Measurements from ENCODE around the gene PPARD.

PPARD gene

GRCh38 chr6:35443341-35444030 is 101.1 kb downstream of the PPARD start:
- no peak overlapping the region for H3K4me3 Mint-ChIP-seq
- CTCF ChIA-PET = interaction anchor here (0.7 to 3.4 kb wide), 2 partner anchors 23 to 102 kb away, joined by 3 to 14 read pairs; partner anchors contain the start of gene PPARD
- H3K9me3 Mint-ChIP-seq = no peaks in the 10 kb centered on the region
- H3K36me3 Mint-ChIP-seq = no peaks in the 10 kb centered on the region
- H3K27me3 Mint-ChIP-seq = peaks cover 28% of the 10 kb centered on the region
- H3K27ac Mint-ChIP-seq = no peak overlapping the region
- DNase-seq = no peak
- H3K4me1 Mint-ChIP-seq = peaks cover 19% of the 10 kb centered on the region

- H3K27me3 Mint-ChIP-seq = peaks cover 42% of the 10 kb centered on the region
- no peak overlapping the region for H3K27ac Mint-ChIP-seq
- H3K36me3 Mint-ChIP-seq = no peaks in the 10 kb centered on the region
- H3K4me1 Mint-ChIP-seq = peaks cover 29% of the 10 kb centered on the region
- CTCF ChIA-PET = interaction anchor here (1.1 to 5.7 kb wide), 4 partner anchors 26 to 152 kb away, joined by 4 to 114 read pairs (median 10); partner anchors contain the start of genes DEF6 and PPARD
- no peak overlapping the region for H3K4me3 Mint-ChIP-seq
- peak; percentile 67 for DNase-seq
- H3K9me3 Mint-ChIP-seq = no peaks in the 10 kb centered on the region
Measured at GRCh38 chr6:35445691-35446090, 103.3 kb downstream of the PPARD start.

- peaks cover 2% of the 10 kb centered on the region for H3K36me3 Mint-ChIP-seq
- DNase-seq = no peak
Measured at GRCh38 chr6:35448191-35448590, 105.8 kb downstream of the PPARD start.

GRCh38 chr6:35449287-35449881 is 107.0 kb downstream of the PPARD start:
- Mint-ChIP-seq H3K4me3 (no peak overlapping the region), H3K27ac (no peak overlapping the region), H3K9me3 (no peaks in the 10 kb centered on the region), H3K4me1 (peaks cover 61% of the 10 kb centered on the region), H3K27me3 (peaks cover 42% of the 10 kb centered on the region), H3K36me3 (peaks cover 7% of the 10 kb centered on the region)
- CTCF ChIA-PET = interaction anchor here (0.7 to 8.9 kb wide), 23 partner anchors 13 to 287 kb away, joined by 3 to 114 read pairs (median 4); partner anchors contain the start of genes DEF6, PPARD and RPL10A
- DNase-seq = peak; percentile 52

More at GRCh38 chr6:35448191-35448590, 105.8 kb downstream of the PPARD start:
- no peak overlapping the region for H3K27ac Mint-ChIP-seq
- H3K27me3 Mint-ChIP-seq = peaks cover 46% of the 10 kb centered on the region
- peaks cover 49% of the 10 kb centered on the region for H3K4me1 Mint-ChIP-seq
- no peak overlapping the region for H3K4me3 Mint-ChIP-seq
- CTCF ChIA-PET = interaction anchor here (0.8 to 8.9 kb wide), 9 partner anchors 11 to 288 kb away, joined by 3 to 114 read pairs (median 4); partner anchors contain the start of genes DEF6 and PPARD
- no peaks in the 10 kb centered on the region for H3K9me3 Mint-ChIP-seq

- H3K27me3 Mint-ChIP-seq = peaks cover 30% of the 10 kb centered on the region
- peaks cover 17% of the 10 kb centered on the region for H3K36me3 Mint-ChIP-seq
- no peak for DNase-seq
- H3K4me1 Mint-ChIP-seq = peaks cover 57% of the 10 kb centered on the region
- CTCF ChIA-PET = interaction anchor here (0.7 to 8.9 kb wide), 12 partner anchors 14 to 155 kb away, joined by 3 to 114 read pairs (median 5); partner anchors contain the start of genes DEF6, PPARD and RPL10A
- no peak overlapping the region for H3K27ac Mint-ChIP-seq
- no peaks in the 10 kb centered on the region for H3K9me3 Mint-ChIP-seq
- peak overlapping the region; percentile 80 for H3K4me3 Mint-ChIP-seq
Measured at GRCh38 chr6:35451354-35452182, 109.2 kb downstream of the PPARD start.

GRCh38 chr6:35452183-35453090 is 110.1 kb downstream of the PPARD start, which contains the start of gene FANCE:
Gene FANCE (plus strand): TSS chr6:35452338. CDS start chr6:35452546, 208 bp downstream.
- Mint-ChIP-seq H3K27ac (peak within 1 kb of the TSS; percentile 80), H3K9me3 (no peaks in the 10 kb centered on the region), H3K27me3 (peaks cover 30% of the 10 kb centered on the region), H3K4me1 (peaks cover 57% of the 10 kb centered on the region), H3K36me3 (peaks cover 19% of the 10 kb centered on the region), H3K4me3 (peak within 1 kb of the TSS; percentile 80)
- peak; percentile 95 for DNase-seq
- CTCF ChIA-PET = interaction anchor here (0.7 to 8.9 kb wide), 4 partner anchors 14 to 156 kb away, joined by 3 to 113 read pairs (median 5); partner anchors contain the start of genes DEF6 and PPARD

GRCh38 chr6:35453236-35453635 is 110.9 kb downstream of the PPARD start:
- peaks cover 58% of the 10 kb centered on the region for H3K4me1 Mint-ChIP-seq
- peaks cover 23% of the 10 kb centered on the region for H3K36me3 Mint-ChIP-seq
- no peaks in the 10 kb centered on the region for H3K9me3 Mint-ChIP-seq
- DNase-seq = no peak
- peak overlapping the region; percentile 77 for H3K4me3 Mint-ChIP-seq
- peaks cover 30% of the 10 kb centered on the region for H3K27me3 Mint-ChIP-seq
- CTCF ChIA-PET = interaction anchor here (0.6 to 8.9 kb wide), 3 partner anchors 45 to 157 kb away, joined by 3 to 113 read pairs (median 9); partner anchors contain the start of gene DEF6
- peak overlapping the region; percentile 80 for H3K27ac Mint-ChIP-seq

- Mint-ChIP-seq H3K4me3 (peak overlapping the region; percentile 6), H3K36me3 (peaks cover 28% of the 10 kb centered on the region)
- CTCF ChIA-PET = interaction anchor here (1.3 to 8.9 kb wide), 3 partner anchors 11 to 158 kb away, joined by 3 to 113 read pairs (median 9); partner anchors contain the start of gene DEF6
Measured at GRCh38 chr6:35454391-35455110, 112.2 kb downstream of the PPARD start.

GRCh38 chr6:35457907-35458306 is 115.5 kb downstream of the PPARD start:
- Mint-ChIP-seq H3K9me3 (no peaks in the 10 kb centered on the region), H3K27ac (peak overlapping the region; percentile 1), H3K36me3 (peaks cover 40% of the 10 kb centered on the region), H3K4me3 (no peak overlapping the region), H3K4me1 (peaks cover 30% of the 10 kb centered on the region), H3K27me3 (no peaks in the 10 kb centered on the region)
- DNase-seq = no peak
- CTCF ChIA-PET = interaction anchor here (0.6 to 2.2 kb wide), 4 partner anchors 10 to 182 kb away, joined by 3 to 9 read pairs (median 4); partner anchors contain the start of genes PPARD and RPL10A

More at GRCh38 chr6:35454391-35455110, 112.2 kb downstream of the PPARD start:
- H3K27ac Mint-ChIP-seq = no peak overlapping the region
- no peaks in the 10 kb centered on the region for H3K9me3 Mint-ChIP-seq
- peaks cover 25% of the 10 kb centered on the region for H3K27me3 Mint-ChIP-seq
- peaks cover 52% of the 10 kb centered on the region for H3K4me1 Mint-ChIP-seq
- no peak for DNase-seq

- DNase-seq = no peak
- peaks cover 39% of the 10 kb centered on the region for H3K36me3 Mint-ChIP-seq
- H3K27me3 Mint-ChIP-seq = no peaks in the 10 kb centered on the region
- H3K9me3 Mint-ChIP-seq = no peaks in the 10 kb centered on the region
- H3K4me1 Mint-ChIP-seq = peaks cover 3% of the 10 kb centered on the region
- CTCF ChIA-PET = no interaction called here
- no peak overlapping the region for H3K4me3 Mint-ChIP-seq
- no peak overlapping the region for H3K27ac Mint-ChIP-seq
Measured at GRCh38 chr6:35461270-35461669, 118.9 kb downstream of the PPARD start.

GRCh38 chr6:35463292-35463691 is 120.9 kb downstream of the PPARD start:
- no peaks in the 10 kb centered on the region for H3K9me3 Mint-ChIP-seq
- H3K27me3 Mint-ChIP-seq = no peaks in the 10 kb centered on the region
- peaks cover 45% of the 10 kb centered on the region for H3K36me3 Mint-ChIP-seq
- no peak overlapping the region for H3K4me3 Mint-ChIP-seq
- DNase-seq = no peak
- H3K4me1 Mint-ChIP-seq = peaks cover 9% of the 10 kb centered on the region
- CTCF ChIA-PET = interaction anchor here (1.0 kb wide), 1 partner anchor 166 kb away, joined by 3 read pairs; no protein-coding TSS in a partner anchor
- H3K27ac Mint-ChIP-seq = no peak overlapping the region

- no peaks in the 10 kb centered on the region for H3K27me3 Mint-ChIP-seq
- H3K4me3 Mint-ChIP-seq = no peak overlapping the region
- H3K9me3 Mint-ChIP-seq = no peaks in the 10 kb centered on the region
- no peak for DNase-seq
- CTCF ChIA-PET = interaction anchor here (0.9 to 4.5 kb wide), 7 partner anchors 10 to 172 kb away, joined by 3 to 61 read pairs (median 14); partner anchors contain the start of gene DEF6
- peaks cover 54% of the 10 kb centered on the region for H3K36me3 Mint-ChIP-seq
- peaks cover 24% of the 10 kb centered on the region for H3K4me1 Mint-ChIP-seq
- H3K27ac Mint-ChIP-seq = peak overlapping the region; percentile 38
Measured at GRCh38 chr6:35465646-35466045, 123.3 kb downstream of the PPARD start.
